Caco-2 (cell line): Measurements from ENCODE around the gene BMERB1. TPM values are rescaled to one million over a fixed set of nuclear protein-coding genes. Genes with fewer than 3 reads are reported as not detected.

Experiments
- BruUV-seq: library from RNA; stranded (reverse); fragments of 400-500 nt; replicated peaks from 2 replicates; lab custom pipeline; 2021; lab: Mats Ljungman, UMichigan
- CTCF ChIA-PET: fragments of 300-600 bp; sonication (Branson Sonifier 250); formaldehyde crosslinking; loops from one replicate; lab custom pipeline; 2022; ENCODE audit warnings: antibody characterized with exemption; lab: Charles Lee
- POLR2A ChIA-PET: fragments of 300-600 bp; sonication (Branson Sonifier 250); formaldehyde crosslinking; loops from one replicate; lab custom pipeline; 2022; ENCODE audit warnings: antibody characterized with exemption; lab: Charles Lee
- DNase-seq, 2 experiments: peaks; one replicate each; pipeline versions ENCODE4 v3.0.0 to v3.0.0-alpha.2; 2020 to 2022
- H3K27me3 ChIP-seq: replicated peaks from 2 replicates; pipeline ENCODE4 v1.6.0; 2011; ENCODE audit warnings: low read length; ENCODE audit not compliant: control insufficient read depth, insufficient read depth
- H3K36me3 ChIP-seq: 2 replicates; pipeline ENCODE4 v1.5.1; 2011; ENCODE audit warnings: low read length; ENCODE audit not compliant: control insufficient read depth, insufficient read depth
- H3K4me1 ChIP-seq: fragments of 250-450 bp; sonication (Bioruptor Pico); 2 replicates; pipeline ENCODE4 v1.5.1; 2020; ENCODE audit warnings: mild to moderate bottlenecking
- H3K4me3 ChIP-seq: 2 replicates; pipeline ENCODE4 v1.5.1; 2011; ENCODE audit warnings: low read depth, mild to moderate bottlenecking, control low read depth, low read length
- H3K9me3 ChIP-seq: fragments of 250-450 bp; sonication (Bioruptor Pico); 2 replicates; pipeline ENCODE4 v1.5.1; 2020; ENCODE audit warnings: mild to moderate bottlenecking, moderate library complexity
- H3K27ac Mint-ChIP-seq: one replicate; pipeline ENCODE4 v1.8.0; 2022; ENCODE audit warnings: mixed read lengths; ENCODE audit not compliant: unreplicated experiment
- H3K27me3 Mint-ChIP-seq: one replicate; pipeline ENCODE4 v1.8.0; 2022; ENCODE audit warnings: mixed read lengths; ENCODE audit not compliant: insufficient read depth, unreplicated experiment
- H3K36me3 Mint-ChIP-seq: one replicate; pipeline ENCODE4 v1.8.0; 2022; ENCODE audit warnings: mild to moderate bottlenecking, mixed read lengths; ENCODE audit not compliant: insufficient read depth, unreplicated experiment
- H3K4me1 Mint-ChIP-seq: one replicate; pipeline ENCODE4 v1.8.0; 2022; ENCODE audit warnings: low read depth, mixed read lengths; ENCODE audit not compliant: unreplicated experiment
- H3K4me3 Mint-ChIP-seq: one replicate; pipeline ENCODE4 v1.8.0; 2022; ENCODE audit warnings: mild to moderate bottlenecking, moderate library complexity, mixed read lengths; ENCODE audit not compliant: unreplicated experiment
- H3K9me3 Mint-ChIP-seq: one replicate; pipeline ENCODE4 v1.8.0; 2022; ENCODE audit warnings: mixed read lengths; ENCODE audit not compliant: unreplicated experiment
- intact Hi-C: fragments of 100-400 bp; cut with micrococcal nuclease; formaldehyde crosslinking; loops from one replicate; pipeline ENCODE4 v1.10.0; 2022; ENCODE audit not compliant: unreplicated experiment
- total RNA-seq: library from RNA; stranded (reverse); gene quantifications from 2 replicates; pipeline ENCODE4 v1.2.3, GENCODE V29; 2022
- TF ChIP-seq, protein P1 (sequence below), 2 experiments: fragments of 200-600 bp in 1 of 2; IDR thresholded peaks; 1 replicate in 1 of 2; 2 replicates in 1 of 2; pipeline versions ENCODE4 v1.5.1 to v1.8.0; 2011 to 2022; ENCODE audit warnings: antibody characterized with exemption in 1 of 2, control low read depth in 1 of 2, inconsistent platforms in 1 of 2, low read depth in 1 of 2, low read length in 1 of 2, mild to moderate bottlenecking in 1 of 2, moderate library complexity in 1 of 2; ENCODE audit not compliant: insufficient read depth in 1 of 2, severe bottlenecking in 1 of 2, unreplicated experiment in 1 of 2

BMERB1 gene
- total RNA-seq, 1 experiment from 2014 or later, result not detected

DNA sequence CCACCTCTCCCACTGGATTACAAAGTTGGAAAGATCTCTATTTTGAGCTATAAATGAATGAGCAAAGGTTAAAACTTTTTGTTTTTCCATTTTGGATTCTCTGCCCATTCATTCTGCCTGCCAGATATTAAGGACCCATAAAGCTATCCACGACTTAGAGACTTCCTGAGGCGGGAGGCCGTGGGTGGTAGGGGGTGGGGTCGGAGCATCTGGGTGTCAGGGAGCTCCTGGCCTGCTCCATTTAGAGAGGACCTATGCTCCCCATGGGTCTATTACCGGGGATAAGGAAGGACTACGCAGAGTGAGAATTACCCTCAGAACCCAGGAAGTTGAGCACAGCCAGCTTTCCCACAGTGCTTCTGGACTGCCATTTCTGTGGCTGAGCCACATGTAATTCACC lies 162.7 kb downstream of the BMERB1 start:
- H3K27me3 ChIP-seq, result no peaks in the 10 kb centered on the region
- H3K4me1 ChIP-seq, result no peaks in the 10 kb centered on the region
- intact Hi-C loops, result no loop called here
- H3K9me3 ChIP-seq, result no peaks in the 10 kb centered on the region
- no peak overlapping the region for H3K4me3 ChIP-seq
- DNase-seq, result no peak
- no TSS peak for BruUV-seq
- H3K27ac Mint-ChIP-seq, result no peak overlapping the region
- no peaks in the 10 kb centered on the region for H3K36me3 ChIP-seq
- no peaks in the 10 kb centered on the region for H3K9me3 Mint-ChIP-seq
- POLR2A ChIA-PET, result no interaction called here
- TF ChIP-seq, protein P1, sequence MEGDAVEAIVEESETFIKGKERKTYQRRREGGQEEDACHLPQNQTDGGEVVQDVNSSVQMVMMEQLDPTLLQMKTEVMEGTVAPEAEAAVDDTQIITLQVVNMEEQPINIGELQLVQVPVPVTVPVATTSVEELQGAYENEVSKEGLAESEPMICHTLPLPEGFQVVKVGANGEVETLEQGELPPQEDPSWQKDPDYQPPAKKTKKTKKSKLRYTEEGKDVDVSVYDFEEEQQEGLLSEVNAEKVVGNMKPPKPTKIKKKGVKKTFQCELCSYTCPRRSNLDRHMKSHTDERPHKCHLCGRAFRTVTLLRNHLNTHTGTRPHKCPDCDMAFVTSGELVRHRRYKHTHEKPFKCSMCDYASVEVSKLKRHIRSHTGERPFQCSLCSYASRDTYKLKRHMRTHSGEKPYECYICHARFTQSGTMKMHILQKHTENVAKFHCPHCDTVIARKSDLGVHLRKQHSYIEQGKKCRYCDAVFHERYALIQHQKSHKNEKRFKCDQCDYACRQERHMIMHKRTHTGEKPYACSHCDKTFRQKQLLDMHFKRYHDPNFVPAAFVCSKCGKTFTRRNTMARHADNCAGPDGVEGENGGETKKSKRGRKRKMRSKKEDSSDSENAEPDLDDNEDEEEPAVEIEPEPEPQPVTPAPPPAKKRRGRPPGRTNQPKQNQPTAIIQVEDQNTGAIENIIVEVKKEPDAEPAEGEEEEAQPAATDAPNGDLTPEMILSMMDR (IDR thresholded peaks at IDR 0.05; ENCODE audit: insufficient read depth in 1 of 2, low read depth in 1 of 2, low read length in 1 of 2, severe bottlenecking in 1 of 2, unreplicated experiment in 1 of 2), result no peak
- peaks cover 2% of the 10 kb centered on the region for H3K4me1 Mint-ChIP-seq
- no peak overlapping the region for H3K4me3 Mint-ChIP-seq
- H3K27me3 Mint-ChIP-seq, result no peaks in the 10 kb centered on the region
- CTCF ChIA-PET, result interaction anchor here (0.6 kb wide), 1 partner anchor 56 kb away, joined by 5 read pairs; no protein-coding TSS in a partner anchor
- peaks cover 11% of the 10 kb centered on the region for H3K36me3 Mint-ChIP-seq

DNA sequence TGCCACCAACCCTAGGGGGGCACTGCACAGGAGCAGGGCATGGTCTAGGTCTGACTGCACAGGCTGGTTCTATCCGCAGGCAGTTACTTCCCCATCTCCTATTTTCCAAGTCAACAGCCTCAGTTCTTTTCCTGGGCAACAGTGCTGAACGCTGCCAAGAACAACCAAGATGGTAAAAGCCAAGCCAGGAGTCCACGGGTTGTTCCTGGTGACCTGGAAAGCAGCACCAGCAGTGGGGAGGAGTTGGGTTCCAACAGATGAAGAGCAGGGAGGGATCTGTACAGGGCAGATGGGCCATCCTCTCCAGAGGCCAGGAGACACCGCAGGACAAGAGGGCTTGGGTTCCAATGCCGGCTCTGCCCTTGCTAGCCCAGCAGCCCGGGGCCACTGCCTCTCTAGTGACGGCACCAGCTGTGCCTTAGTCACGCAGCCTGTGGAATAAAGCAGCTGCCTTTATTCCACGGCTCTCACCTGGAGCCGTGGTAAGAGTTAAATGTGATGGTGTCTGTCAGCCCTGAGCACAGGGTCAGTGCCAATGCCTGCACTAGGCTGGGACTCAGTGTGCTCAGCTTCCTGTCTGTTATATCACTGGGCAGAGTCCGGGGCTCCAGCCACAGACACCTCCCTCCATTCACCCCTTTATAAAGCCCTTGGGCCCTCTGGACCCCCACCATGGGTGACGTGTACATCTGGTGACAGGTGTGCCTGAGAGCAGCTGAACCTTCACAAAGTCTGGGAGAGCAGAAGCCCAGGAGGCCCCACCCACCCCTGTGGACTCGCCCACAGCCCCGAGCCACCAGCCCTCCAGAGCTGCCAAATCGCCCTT lies 163.6 kb downstream of the BMERB1 start:
- Mint-ChIP-seq H3K36me3 (peaks cover 11% of the 10 kb centered on the region), H3K27me3 (no peaks in the 10 kb centered on the region), H3K27ac (no peak overlapping the region), H3K4me3 (no peak overlapping the region), H3K4me1 (peaks cover 7% of the 10 kb centered on the region), H3K9me3 (no peaks in the 10 kb centered on the region)
- Histone ChIP-seq H3K27me3 (no peaks in the 10 kb centered on the region), H3K4me3 (no peak overlapping the region), H3K36me3 (no peaks in the 10 kb centered on the region), H3K4me1 (no peaks in the 10 kb centered on the region), H3K9me3 (no peaks in the 10 kb centered on the region)
- TF ChIP-seq, protein P1 (IDR thresholded peaks at IDR 0.05; ENCODE audit: insufficient read depth in 1 of 2, low read depth in 1 of 2, low read length in 1 of 2, severe bottlenecking in 1 of 2, unreplicated experiment in 1 of 2), result no peak
- intact Hi-C loops, result no loop called here
- no peak for DNase-seq
- no TSS peak for BruUV-seq
- ChIA-PET POLR2A (no interaction called here), CTCF (no interaction called here)

GRCh38 chr16:15598648-15599190 lies 164.3 kb downstream of the BMERB1 start:
- no peaks in the 10 kb centered on the region for H3K9me3 ChIP-seq
- Mint-ChIP-seq H3K4me1 (peaks cover 7% of the 10 kb centered on the region), H3K27me3 (no peaks in the 10 kb centered on the region), H3K36me3 (peaks cover 13% of the 10 kb centered on the region), H3K9me3 (no peaks in the 10 kb centered on the region), H3K4me3 (no peak overlapping the region), H3K27ac (no peak overlapping the region)
- ChIA-PET POLR2A (no interaction called here), CTCF (no interaction called here)
- no peaks in the 10 kb centered on the region for H3K4me1 ChIP-seq
- intact Hi-C loops, result no loop called here
- TF ChIP-seq, protein P1 (IDR thresholded peaks at IDR 0.05; ENCODE audit: insufficient read depth in 1 of 2, low read depth in 1 of 2, low read length in 1 of 2, severe bottlenecking in 1 of 2, unreplicated experiment in 1 of 2), result no peak
- no peaks in the 10 kb centered on the region for H3K27me3 ChIP-seq
- BruUV-seq, result no TSS peak
- DNase-seq, result no peak
- no peaks in the 10 kb centered on the region for H3K36me3 ChIP-seq
- H3K4me3 ChIP-seq, result no peak overlapping the region
